GM21390 (cell line): ENCODE measurements around the gene MMP19.

Experiments used
- ATAC-seq: cut with Tn5 transposase; IDR thresholded peaks from one replicate; pipeline ENCODE4 v1.9.1; 2021; ENCODE audit not compliant: unreplicated experiment

MMP19 gene

DNA sequence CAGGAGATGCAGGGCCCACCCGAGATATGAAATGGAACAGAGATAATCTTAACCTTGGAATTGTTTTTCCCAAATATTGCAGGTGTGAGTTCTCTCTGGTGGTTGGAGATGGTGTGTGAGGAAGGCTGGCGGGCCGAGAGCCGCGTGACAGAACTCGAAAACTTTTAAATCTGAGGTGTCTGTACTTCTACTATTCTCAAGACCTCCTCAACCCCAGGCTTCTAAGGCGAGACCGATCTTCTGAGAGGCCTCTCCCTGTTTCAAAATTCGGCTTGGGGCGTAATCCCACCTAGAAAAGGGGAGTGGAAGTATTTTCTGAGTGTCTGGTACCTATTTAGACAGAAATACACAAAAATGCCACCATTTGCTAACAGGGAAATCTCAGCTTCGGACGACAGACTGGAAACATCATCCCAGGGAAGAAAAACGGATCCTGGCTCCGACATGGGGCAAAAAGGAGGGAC is 25.8 kb downstream of the MMP19 start:
- ATAC-seq = no peak

DNA sequence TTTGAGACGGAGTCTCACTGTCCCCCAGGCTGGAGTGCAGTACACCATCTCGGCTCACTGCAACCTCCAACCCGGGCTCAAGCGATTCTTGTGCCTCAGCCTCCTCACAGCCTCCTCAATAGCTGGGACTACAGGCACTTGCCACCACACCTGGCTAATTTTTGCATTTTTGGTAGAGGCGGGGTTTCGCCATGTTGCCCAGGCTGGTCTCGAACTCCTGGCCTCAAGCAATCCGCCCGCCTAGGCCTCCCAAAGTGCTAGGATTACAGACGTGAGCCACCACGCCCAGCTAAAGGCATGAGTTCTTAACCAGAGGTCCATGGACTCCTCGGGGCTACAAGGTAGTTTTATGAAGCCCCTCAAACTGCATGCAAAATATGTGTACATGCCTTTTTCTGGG is 27.3 kb downstream of the MMP19 start:
- no peak for ATAC-seq

DNA sequence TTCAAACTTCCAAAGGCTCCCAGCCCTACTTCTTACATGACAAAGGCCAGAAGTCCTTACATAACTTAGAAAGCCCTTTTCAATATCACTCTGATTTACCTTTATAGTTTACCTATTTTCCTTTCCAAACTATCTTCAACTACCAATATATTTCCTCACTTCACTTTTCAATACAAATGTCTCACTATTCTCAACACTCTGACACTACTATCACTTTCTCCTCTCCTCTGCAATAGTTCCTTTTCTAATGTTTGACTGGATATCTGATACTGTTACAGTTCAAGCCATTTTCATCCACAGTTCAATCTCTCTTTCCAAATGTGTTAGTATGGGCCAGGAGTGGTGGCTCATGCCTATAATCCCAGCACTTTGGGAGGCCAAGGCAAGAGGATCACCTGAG is 28.5 kb downstream of the MMP19 start:
- no peak for ATAC-seq

DNA sequence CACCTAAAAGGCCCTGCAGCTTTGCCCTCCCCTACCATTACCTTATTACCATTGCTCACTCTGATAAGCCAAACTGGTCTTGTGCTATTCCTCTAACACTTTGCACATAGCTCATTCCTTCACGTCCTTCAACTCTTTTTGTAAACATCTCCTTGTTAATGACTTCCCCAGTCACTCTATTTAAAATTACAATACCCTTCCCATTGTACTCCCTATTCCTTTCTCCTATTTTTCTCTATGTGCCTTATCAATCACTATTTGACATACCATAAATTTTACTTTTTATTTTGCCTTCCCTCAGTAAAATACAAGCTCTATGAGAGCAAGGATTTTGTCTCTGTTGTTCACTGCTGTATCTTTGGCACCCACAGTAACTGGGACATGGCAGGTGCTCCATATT is 30.6 kb downstream of the MMP19 start:
- ATAC-seq = no peak

DNA sequence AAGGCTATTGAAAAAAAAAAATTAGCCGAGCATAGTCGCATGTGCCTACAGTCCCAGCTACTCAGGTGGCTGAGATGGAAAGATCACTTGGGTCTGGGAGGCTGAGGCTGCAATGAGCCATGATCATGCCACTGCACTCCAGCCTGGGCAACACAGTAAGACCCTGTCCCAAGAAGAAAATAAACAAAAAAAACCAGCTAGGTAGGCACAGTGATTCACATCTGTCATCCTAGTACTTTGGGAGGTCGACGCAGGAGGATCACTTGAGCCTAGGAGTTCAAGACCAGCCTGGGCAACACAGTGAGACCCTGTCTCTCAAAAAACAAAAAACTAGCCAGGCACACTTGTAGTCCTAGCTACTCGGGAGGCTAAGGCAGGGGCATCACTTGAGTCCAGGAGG is 33.5 kb downstream of the MMP19 start:
- no peak for ATAC-seq

DNA sequence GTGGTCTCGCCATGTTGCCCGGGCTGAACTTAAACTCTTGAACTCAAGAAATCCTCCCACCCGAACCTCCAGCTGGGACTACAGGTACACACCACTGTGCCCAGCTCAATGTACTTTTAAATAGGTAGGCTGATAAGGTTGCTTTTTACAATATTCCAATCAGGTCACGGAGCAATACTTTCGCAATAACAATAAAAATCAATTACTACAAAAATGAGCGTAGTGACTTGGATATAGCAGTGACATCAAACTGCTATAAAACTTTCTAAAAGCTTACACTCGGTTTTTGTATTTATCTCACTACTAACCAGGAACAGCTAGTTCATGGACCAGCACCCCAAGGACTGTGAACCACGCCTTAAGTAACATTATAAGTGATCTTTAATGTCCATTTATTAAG is 35.8 kb downstream of the MMP19 start:
- ATAC-seq = no peak

DNA sequence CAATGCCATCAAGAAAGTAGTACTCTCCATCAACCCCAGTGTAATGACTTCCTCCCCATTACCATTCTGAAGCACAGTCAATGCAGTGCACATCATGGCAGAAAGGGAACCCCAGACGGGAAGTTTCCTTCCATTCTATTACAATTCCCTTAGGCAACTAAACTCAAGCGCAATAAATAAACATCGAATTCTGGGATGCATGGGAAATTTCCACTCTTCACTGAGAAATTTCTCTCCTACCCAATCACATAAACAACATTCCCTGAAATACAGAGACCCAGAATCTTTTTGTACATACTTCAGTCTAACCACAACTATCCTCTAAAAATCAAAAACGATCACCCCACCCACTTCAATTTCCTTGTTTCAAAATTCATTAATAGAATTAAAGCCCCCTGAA is 45.2 kb downstream of the MMP19 start:
- no peak for ATAC-seq

DNA sequence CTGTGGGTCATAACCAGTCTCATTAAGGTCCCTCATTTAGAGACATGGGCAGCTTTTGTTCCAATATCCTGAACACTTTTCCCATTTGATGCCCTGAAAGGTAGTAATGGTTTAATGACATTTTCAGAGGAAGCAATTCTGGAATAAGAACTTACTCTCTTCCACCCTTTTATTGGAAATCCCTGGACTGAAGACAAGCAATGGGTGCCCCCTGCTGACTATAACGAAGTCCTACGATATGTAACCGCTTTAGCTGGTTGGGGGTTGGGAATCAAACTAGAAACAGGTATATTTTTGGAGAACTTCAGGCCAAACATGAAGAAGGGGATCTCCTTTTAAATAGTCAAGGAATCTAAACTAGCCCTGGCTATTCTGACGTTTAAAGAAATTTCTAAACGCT is 45.7 kb downstream of the MMP19 start:
- no peak for ATAC-seq

DNA sequence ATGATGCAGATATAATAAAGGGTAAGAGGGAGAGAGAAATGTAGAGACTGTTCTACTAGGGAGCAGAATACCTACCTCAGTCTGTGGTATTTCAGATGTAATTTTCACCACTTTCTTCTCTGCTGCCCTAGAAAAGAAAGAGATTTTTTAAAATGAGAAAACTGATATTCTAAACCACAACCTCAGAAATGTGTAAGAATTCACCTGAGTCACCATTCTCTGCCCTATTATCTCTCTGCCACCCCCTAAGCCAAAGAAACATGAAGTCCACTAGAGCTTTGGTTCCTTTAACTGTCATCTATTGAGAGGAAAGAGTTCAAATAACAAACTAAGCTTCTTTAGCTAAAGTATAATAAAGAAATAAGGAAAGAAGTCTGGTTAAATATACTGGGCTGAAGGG is 46.8 kb downstream of the MMP19 start:
- no peak for ATAC-seq

DNA sequence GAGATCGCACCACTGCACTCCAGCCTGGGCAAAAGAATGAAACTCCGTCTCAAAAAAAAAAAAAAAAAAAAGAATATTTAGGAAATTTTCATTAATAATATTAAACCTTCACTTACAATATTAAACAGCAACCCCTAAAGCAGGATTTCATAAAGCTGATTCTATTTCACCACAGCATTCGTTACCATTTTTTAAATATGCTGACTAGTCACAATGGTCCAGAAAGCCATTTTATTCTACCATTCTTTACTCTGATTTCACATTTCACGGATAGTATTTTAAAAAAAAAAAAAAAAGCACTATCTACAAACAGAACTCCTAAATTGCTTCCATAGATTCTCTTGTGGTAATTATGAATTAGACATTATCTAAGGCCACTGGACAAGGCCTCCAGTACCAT is 52.8 kb downstream of the MMP19 start:
- no peak for ATAC-seq

DNA sequence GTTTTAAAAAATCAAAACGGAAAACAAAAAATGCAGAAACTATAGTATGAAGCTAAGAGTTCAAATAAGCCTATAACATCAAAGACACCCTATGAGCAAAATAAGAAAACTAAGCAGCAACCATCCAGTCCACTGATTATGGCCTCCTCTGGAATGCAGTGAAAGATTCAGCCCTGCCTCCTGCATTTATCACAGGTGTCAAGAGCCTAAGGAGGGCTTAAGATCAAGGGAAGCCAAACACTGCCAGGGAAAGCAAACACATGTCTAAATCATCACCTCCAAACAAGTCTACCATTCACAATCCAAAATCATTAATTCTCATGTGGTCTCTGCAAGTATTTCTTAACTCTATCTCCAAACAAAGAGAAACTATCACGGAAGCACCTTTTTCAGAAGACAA is 53.6 kb downstream of the MMP19 start:
- no peak for ATAC-seq

DNA sequence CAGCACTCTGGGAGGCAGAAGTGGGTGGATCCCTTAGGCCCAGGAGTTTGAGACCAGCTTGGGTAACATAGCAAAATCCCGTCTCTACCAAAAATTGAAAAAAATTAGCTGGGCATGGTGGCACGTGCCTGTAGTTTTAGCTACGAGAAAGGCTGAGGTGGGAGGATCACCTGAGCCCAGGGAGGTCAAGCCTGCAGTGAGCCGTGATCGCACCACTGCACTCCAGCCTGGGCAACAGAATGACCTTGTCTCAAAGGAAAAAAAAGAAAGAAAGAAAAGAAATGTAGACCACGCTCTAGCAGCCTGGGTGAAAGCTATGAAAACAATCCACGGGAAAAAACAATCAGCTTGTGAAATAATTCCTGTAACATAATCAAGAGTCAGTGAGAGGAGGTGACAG is 54.2 kb downstream of the MMP19 start:
- no peak for ATAC-seq
